Loucy (cell line): ENCODE measurements around the gene APOBEC3B.
"Not testable (repeated sequence)": the region's sequence is repeated elsewhere in the genome, so short reads cannot be mapped to it uniquely, and the experiment has no call there.

Experiments
- H2AFZ ChIP-seq: fragments of 200-600 bp; sonication (generic); 2 replicates; pipeline ENCODE4 v1.6.0; 2016; ENCODE audit warnings: antibody characterized with exemption, mild to moderate bottlenecking, low read length, moderate library complexity
- H3F3A ChIP-seq: fragments of 200-600 bp; 2 replicates; pipeline ENCODE4 v1.6.0; 2016; ENCODE audit warnings: antibody characterized with exemption, low read depth, mild to moderate bottlenecking
- H3K27me3 ChIP-seq: fragments of 200-600 bp; sonication (generic); 2 replicates; pipeline ENCODE4 v1.6.1; 2014; ENCODE audit warnings: low read length, mild to moderate bottlenecking; ENCODE audit not compliant: insufficient read depth, poor library complexity, severe bottlenecking
- H3K36me3 ChIP-seq: fragments of 200-600 bp; sonication (generic); 2 replicates; pipeline ENCODE4 v1.6.1; 2016; ENCODE audit warnings: low read length; ENCODE audit not compliant: insufficient read depth
- H3K4me1 ChIP-seq: fragments of 200-600 bp; sonication (generic); 2 replicates; pipeline ENCODE4 v1.5.1; 2014; ENCODE audit warnings: low read length, mild to moderate bottlenecking; ENCODE audit not compliant: insufficient read depth, poor library complexity, severe bottlenecking
- H3K4me2 ChIP-seq: fragments of 200-600 bp; sonication (generic); 2 replicates; pipeline ENCODE4 v1.6.0; 2014; ENCODE audit warnings: antibody characterized with exemption, low read length, low read depth, mild to moderate bottlenecking; ENCODE audit not compliant: poor library complexity, severe bottlenecking
- H3K4me3 ChIP-seq: fragments of 200-600 bp; sonication (generic); 2 replicates; pipeline ENCODE4 v1.5.1; 2014; ENCODE audit warnings: low read length, mild to moderate bottlenecking, mixed read lengths; ENCODE audit not compliant: poor library complexity, severe bottlenecking
- H3K79me2 ChIP-seq: fragments of 200-600 bp; sonication (generic); 2 replicates; pipeline ENCODE4 v1.6.1; 2014; ENCODE audit warnings: low read length; ENCODE audit not compliant: insufficient read depth
- H3K9ac ChIP-seq: fragments of 200-600 bp; sonication (generic); 2 replicates; pipeline ENCODE4 v1.6.0; 2014; ENCODE audit warnings: mild to moderate bottlenecking, low read depth, low read length, moderate library complexity; ENCODE audit not compliant: poor library complexity, severe bottlenecking
- H3K9me2 ChIP-seq: fragments of 200-600 bp; sonication (generic); replicated peaks from 2 replicates; pipeline ENCODE4 v1.6.1; 2016; ENCODE audit warnings: low read depth, low read length, mixed read lengths
- H3K9me3 ChIP-seq: fragments of 200-600 bp; sonication (generic); 2 replicates; pipeline ENCODE4 v1.6.1; 2014; ENCODE audit warnings: mild to moderate bottlenecking, antibody characterized with exemption, low read length, low read depth; ENCODE audit not compliant: insufficient read depth
- H4K20me1 ChIP-seq: fragments of 200-600 bp; sonication (generic); 2 replicates; pipeline ENCODE4 v1.6.0; 2014; ENCODE audit warnings: antibody characterized with exemption, low read length, mild to moderate bottlenecking; ENCODE audit not compliant: insufficient read depth, poor library complexity, severe bottlenecking
- CTCF ChIP-seq: fragments of 200-600 bp; sonication (generic); conservative IDR thresholded peaks from 2 replicates; pipeline ENCODE4 v1.5.1; 2014; ENCODE audit warnings: mild to moderate bottlenecking, antibody characterized with exemption, low read length
- EZH2phosphoT487 ChIP-seq: fragments of 200-600 bp; IDR thresholded peaks from 2 replicates; pipeline ENCODE4 v1.6.1; 2018; ENCODE audit warnings: antibody characterized with exemption, mild to moderate bottlenecking, moderate library complexity, borderline replicate concordance

APOBEC3B gene

GRCh38 chr22:38957046-38957770, 24.9 kb upstream of the APOBEC3B start, which contains the start of gene APOBEC3A:
Gene APOBEC3A (plus strand): TSS chr22:38957609. CDS start chr22:38957692, 83 bp downstream.
- TF ChIP-seq CTCF (no peak), EZH2phosphoT487 (no peak)
- no peaks in the 10 kb centered on the region for H3F3A ChIP-seq
- no peak within 1 kb of the TSS for H2AFZ ChIP-seq
- no peaks in the 10 kb centered on the region for H3K36me3 ChIP-seq
- no peaks in the 10 kb centered on the region for H3K9me2 ChIP-seq
- H3K79me2 ChIP-seq = no peaks in the 10 kb centered on the region
- H4K20me1 ChIP-seq = no peaks in the 10 kb centered on the region
- no peak within 1 kb of the TSS for H3K9ac ChIP-seq
- H3K4me2 ChIP-seq = no peak within 1 kb of the TSS
- H3K4me1 ChIP-seq = no peaks in the 10 kb centered on the region
- no peaks in the 10 kb centered on the region for H3K9me3 ChIP-seq
- H3K27me3 ChIP-seq = no peaks in the 10 kb centered on the region
- no peak within 1 kb of the TSS for H3K4me3 ChIP-seq

- Histone ChIP-seq H3K9ac (no peak overlapping the region), H3K9me3 (no peaks in the 10 kb centered on the region), H2AFZ (no peak overlapping the region), H3F3A (no peaks in the 10 kb centered on the region), H3K4me2 (no peak overlapping the region), H3K9me2 (no peaks in the 10 kb centered on the region), H4K20me1 (no peaks in the 10 kb centered on the region), H3K79me2 (no peaks in the 10 kb centered on the region), H3K36me3 (no peaks in the 10 kb centered on the region), H3K4me3 (no peak overlapping the region), H3K27me3 (no peaks in the 10 kb centered on the region), H3K4me1 (no peaks in the 10 kb centered on the region)
- TF ChIP-seq CTCF (no peak), EZH2phosphoT487 (no peak)
These were observed 24.1 kb upstream of the APOBEC3B start for GRCh38 chr22:38957808-38958650.

- H3K4me1 ChIP-seq, H3K4me3 ChIP-seq, H3K9me2 ChIP-seq, H4K20me1 ChIP-seq, H3F3A ChIP-seq, H3K9me3 ChIP-seq, H3K36me3 ChIP-seq, H3K9ac ChIP-seq, H3K27me3 ChIP-seq, H2AFZ ChIP-seq, H3K4me2 ChIP-seq, H3K79me2 ChIP-seq: not testable (repeated sequence)
These were observed 23.6 kb upstream of the APOBEC3B start for GRCh38 chr22:38958651-38958943.
